HepG2 (cell line): ENCODE data around the gene NDRG3.

Experiments
- CTCF ChIP-seq: sonication (generic); formaldehyde crosslinking; IDR thresholded peaks from 2 replicates; pipeline ENCODE4 v1.5.0; 2020; ENCODE audit warnings: mild to moderate bottlenecking, missing genetic modification reagents, moderate library complexity
- EZH2 ChIP-seq: conservative IDR thresholded peaks from 2 replicates; pipeline ENCODE4 v1.6.1; 2012; ENCODE audit warnings: mild to moderate bottlenecking, low read depth, low read length, moderate library complexity
- HDAC6 ChIP-seq: fragments of 200-600 bp; sonication (generic); IDR thresholded peaks from 2 replicates; pipeline ENCODE4 v1.7.0; 2017; ENCODE audit warnings: mild to moderate bottlenecking, antibody characterized with exemption, low read length, low read depth
- HIVEP1 ChIP-seq: sonication (generic); formaldehyde crosslinking; IDR thresholded peaks from 2 replicates; pipeline ENCODE4 v1.4.0; 2020; ENCODE audit warnings: mild to moderate bottlenecking, missing genetic modification reagents
- NCOR1 ChIP-seq: fragments of 200-600 bp; sonication (generic); IDR thresholded peaks from 2 replicates; pipeline ENCODE4 v1.7.0; 2017; ENCODE audit warnings: antibody characterized with exemption, low read length, borderline replicate concordance
- ZKSCAN1 ChIP-seq: fragments of 150-350 bp; IDR thresholded peaks from 2 replicates; pipeline ENCODE4 v1.6.1; 2014; ENCODE audit warnings: low read length
- TF ChIP-seq, protein P1 (sequence below): IDR thresholded peaks from 2 replicates; pipeline ENCODE4 v1.6.1; 2016

- TF ChIP-seq CTCF (CRISPR knock-in tag): no peak
- TF ChIP-seq HIVEP1 (CRISPR knock-in tag): no peak
- no peak for TF ChIP-seq NCOR1
- TF ChIP-seq ZKSCAN1: no peak
- no peak for TF ChIP-seq EZH2
- no peak for TF ChIP-seq HDAC6
- TF ChIP-seq, protein P1, sequence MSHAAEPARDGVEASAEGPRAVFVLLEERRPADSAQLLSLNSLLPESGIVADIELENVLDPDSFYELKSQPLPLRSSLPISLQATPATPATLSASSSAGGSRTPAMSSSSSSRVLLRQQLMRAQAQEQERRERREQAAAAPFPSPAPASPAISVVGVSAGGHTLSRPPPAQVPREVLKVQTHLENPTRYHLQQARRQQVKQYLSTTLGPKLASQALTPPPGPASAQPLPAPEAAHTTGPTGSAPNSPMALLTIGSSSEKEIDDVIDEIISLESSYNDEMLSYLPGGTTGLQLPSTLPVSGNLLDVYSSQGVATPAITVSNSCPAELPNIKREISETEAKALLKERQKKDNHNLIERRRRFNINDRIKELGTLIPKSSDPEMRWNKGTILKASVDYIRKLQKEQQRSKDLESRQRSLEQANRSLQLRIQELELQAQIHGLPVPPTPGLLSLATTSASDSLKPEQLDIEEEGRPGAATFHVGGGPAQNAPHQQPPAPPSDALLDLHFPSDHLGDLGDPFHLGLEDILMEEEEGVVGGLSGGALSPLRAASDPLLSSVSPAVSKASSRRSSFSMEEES: no peak
These were observed 13.4 kb downstream of the NDRG3 start for GRCh38 chr20:36732456-36732855.
